Trophoblast cell (in vitro differentiated cells and primary cell): Measurements from ENCODE around the gene MAPK4.

Source experiments
- DNase-seq, 2 donors: peaks; one replicate each; pipeline ENCODE4 v3.0.0-alpha.2; 2016
- H2AFZ ChIP-seq: 2 replicates; pipeline ENCODE4 v1.6.1; 2013; ENCODE audit warnings: low read length, moderate library complexity, mild to moderate bottlenecking; ENCODE audit not compliant: insufficient read depth, poor library complexity
- H2AK5ac ChIP-seq: 2 replicates; pipeline ENCODE4 v1.6.1; 2013; ENCODE audit warnings: mild to moderate bottlenecking, low read length
- H2BK120ac ChIP-seq: 2 replicates; pipeline ENCODE4 v1.6.1; 2013; ENCODE audit warnings: low read length, mild to moderate bottlenecking, moderate library complexity; ENCODE audit not compliant: insufficient read depth, poor library complexity
- H2BK12ac ChIP-seq: 2 replicates; pipeline ENCODE4 v1.6.1; 2013; ENCODE audit warnings: mild to moderate bottlenecking, low read length, moderate library complexity
- H2BK5ac ChIP-seq: 2 replicates; pipeline ENCODE4 v1.6.1; 2013; ENCODE audit warnings: low read length, low read depth, moderate library complexity, mild to moderate bottlenecking; ENCODE audit not compliant: poor library complexity
- H3K14ac ChIP-seq: 2 replicates; pipeline ENCODE4 v1.6.1; 2013; ENCODE audit warnings: mild to moderate bottlenecking, low read length
- H3K18ac ChIP-seq: 2 replicates; pipeline ENCODE4 v1.6.1; 2013; ENCODE audit warnings: mild to moderate bottlenecking, low read length
- H3K23ac ChIP-seq: 2 replicates; pipeline ENCODE4 v1.6.1; 2013; ENCODE audit warnings: low read length
- H3K27ac ChIP-seq: 2 replicates; pipeline ENCODE4 v1.5.1; 2013; ENCODE audit warnings: low read depth, mild to moderate bottlenecking, inconsistent platforms, low read length, moderate library complexity
- H3K27me3 ChIP-seq: 2 replicates; pipeline ENCODE4 v1.6.1; 2013; ENCODE audit warnings: inconsistent platforms, mild to moderate bottlenecking, low read length, moderate library complexity; ENCODE audit not compliant: insufficient read depth
- H3K36me3 ChIP-seq, 2 experiments: 1 replicate in 1 of 2; 2 replicates in 1 of 2; pipeline ENCODE4 v1.6.1; 2013; ENCODE audit warnings: low read length in 2 of 2, mild to moderate bottlenecking in 2 of 2, moderate library complexity in 1 of 2; ENCODE audit not compliant: insufficient read depth in 2 of 2, control insufficient read depth in 1 of 2
- H3K4ac ChIP-seq: 2 replicates; pipeline ENCODE4 v1.6.1; 2013; ENCODE audit warnings: low read depth, mild to moderate bottlenecking, low read length, moderate library complexity
- H3K4me1 ChIP-seq, 2 experiments: 1 replicate in 1 of 2; 2 replicates in 1 of 2; pipeline ENCODE4 v1.6.1; 2013; ENCODE audit warnings: low read length in 2 of 2, mild to moderate bottlenecking in 2 of 2, moderate library complexity in 1 of 2; ENCODE audit not compliant: insufficient read depth in 2 of 2, control insufficient read depth in 1 of 2
- H3K4me2 ChIP-seq: 2 replicates; pipeline ENCODE4 v1.6.1; 2013; ENCODE audit warnings: inconsistent platforms, mild to moderate bottlenecking, low read length, moderate library complexity
- H3K4me3 ChIP-seq: 2 replicates; pipeline ENCODE4 v1.5.1; 2013; ENCODE audit warnings: mild to moderate bottlenecking, low read depth, low read length, inconsistent platforms
- H3K79me1 ChIP-seq: one replicate; pipeline ENCODE4 v1.6.1; 2013; ENCODE audit warnings: low read length
- H3K79me2 ChIP-seq: 2 replicates; pipeline ENCODE4 v1.6.1; 2013; ENCODE audit warnings: low read length, mild to moderate bottlenecking; ENCODE audit not compliant: control insufficient read depth, insufficient read depth, poor library complexity
- H3K9ac ChIP-seq: 2 replicates; pipeline ENCODE4 v1.6.1; 2013; ENCODE audit warnings: mild to moderate bottlenecking, low read length
- H3K9me3 ChIP-seq: 2 replicates; pipeline ENCODE4 v1.6.1; 2013; ENCODE audit warnings: low read depth, mild to moderate bottlenecking, control low read depth, inconsistent platforms, low read length; ENCODE audit not compliant: insufficient read depth
- H4K12ac ChIP-seq: 2 replicates; pipeline ENCODE4 v1.6.1; 2013; ENCODE audit warnings: low read depth, mild to moderate bottlenecking, low read length, moderate library complexity
- H4K8ac ChIP-seq: 2 replicates; pipeline ENCODE4 v1.6.1; 2013; ENCODE audit warnings: low read depth, mild to moderate bottlenecking, low read length, moderate library complexity
- H4K91ac ChIP-seq: one replicate; pipeline ENCODE4 v1.6.1; 2013; ENCODE audit warnings: low read depth, mild to moderate bottlenecking, low read length, moderate library complexity
- WGBS: extraction: QIAGEN DNeasy Blood & Tissue Kit; methylation state at CpG from one replicate; pipeline ENCODE4 v1.1.7; 2013; ENCODE audit warnings: missing lambda C conversion rate; ENCODE audit not compliant: insufficient read length, insufficient coverage; ENCODE audit errors: extremely low coverage; 5-methylcytosine and 5-hydroxymethylcytosine counted together

The MAPK4 gene

GRCh38 chr18:50636366-50637057 is 76.6 kb downstream of the MAPK4 start:
- no CpG with 5 or more reads among the region's 8 CpGs for WGBS
- Histone ChIP-seq H3K27me3 (no peaks in the 10 kb centered on the region), H2BK120ac (no peak overlapping the region)

GRCh38 chr18:50638016-50638883 is 78.4 kb downstream of the MAPK4 start:
- Histone ChIP-seq H3K79me2 (no peaks in the 10 kb centered on the region), H4K12ac (no peak overlapping the region), H3K18ac (no peak overlapping the region), H3K4me1 (peaks cover 0 to 2% of the 10 kb centered on the region in 2 experiments), H3K36me3 (no peaks in the 10 kb centered on the region), H4K91ac (no peak overlapping the region), H4K8ac (no peak overlapping the region), H2AFZ (no peak overlapping the region), H3K27me3 (no peaks in the 10 kb centered on the region), H3K4ac (no peak overlapping the region), H3K9ac (no peak overlapping the region), H2BK120ac (no peak overlapping the region), H3K23ac (no peak overlapping the region), H3K27ac (no peak overlapping the region), H3K4me3 (no peak overlapping the region), H2BK12ac (no peak overlapping the region), H2BK5ac (no peak overlapping the region), H2AK5ac (no peak overlapping the region), H3K14ac (no peak overlapping the region), H3K79me1 (no peaks in the 10 kb centered on the region), H3K4me2 (no peak overlapping the region), H3K9me3 (no peaks in the 10 kb centered on the region)
- DNase-seq, result no peak
- no CpG with 5 or more reads among the region's 10 CpGs for WGBS

More at GRCh38 chr18:50636366-50637057, 76.6 kb downstream of the MAPK4 start:
- no peak overlapping the region for H3K4me3 ChIP-seq
- no peak overlapping the region for H3K14ac ChIP-seq
- no peaks in the 10 kb centered on the region for H3K9me3 ChIP-seq
- no peaks in the 10 kb centered on the region for H3K36me3 ChIP-seq
- no peak overlapping the region for H2AFZ ChIP-seq
- no peak for DNase-seq
- no peak overlapping the region for H3K27ac ChIP-seq
- peaks cover 8 to 10% of the 10 kb centered on the region in 2 experiments for H3K4me1 ChIP-seq
- H2BK12ac ChIP-seq, result no peak overlapping the region
- H3K18ac ChIP-seq, result no peak overlapping the region
- no peaks in the 10 kb centered on the region for H3K79me2 ChIP-seq
- H2BK5ac ChIP-seq, result no peak overlapping the region
- no peak overlapping the region for H4K91ac ChIP-seq
- no peak overlapping the region for H4K12ac ChIP-seq
- H3K4me2 ChIP-seq, result no peak overlapping the region
- H2AK5ac ChIP-seq, result no peak overlapping the region
- no peaks in the 10 kb centered on the region for H3K79me1 ChIP-seq
- H3K23ac ChIP-seq, result no peak overlapping the region
- no peak overlapping the region for H3K9ac ChIP-seq
- H3K4ac ChIP-seq, result no peak overlapping the region
- H4K8ac ChIP-seq, result no peak overlapping the region

- WGBS, result no CpG with 5 or more reads among the region's 1 CpG
- no peak overlapping the region for H3K27ac ChIP-seq
Measured at GRCh38 chr18:50638884-50639420, 79.1 kb downstream of the MAPK4 start.

GRCh38 chr18:50639711-50640110 is 79.8 kb downstream of the MAPK4 start:
- Histone ChIP-seq H3K9ac (no peak overlapping the region), H3K4ac (no peak overlapping the region), H3K36me3 (no peaks in the 10 kb centered on the region), H4K8ac (no peak overlapping the region), H3K23ac (no peak overlapping the region), H4K12ac (no peak overlapping the region), H3K14ac (no peak overlapping the region), H2AK5ac (no peak overlapping the region), H2BK12ac (no peak overlapping the region), H4K91ac (no peak overlapping the region), H3K9me3 (no peaks in the 10 kb centered on the region), H3K79me1 (no peaks in the 10 kb centered on the region), H2AFZ (no peak overlapping the region), H3K79me2 (no peaks in the 10 kb centered on the region), H2BK5ac (no peak overlapping the region), H2BK120ac (no peak overlapping the region), H3K4me1 (no peaks in the 10 kb centered on the region), H3K4me2 (no peak overlapping the region), H3K18ac (no peak overlapping the region), H3K27me3 (no peaks in the 10 kb centered on the region), H3K4me3 (no peak overlapping the region), H3K27ac (no peak overlapping the region)
- DNase-seq, result no peak
- WGBS, result no CpG with 5 or more reads among the region's 4 CpGs

More at GRCh38 chr18:50638884-50639420, 79.1 kb downstream of the MAPK4 start:
- no peaks in the 10 kb centered on the region for H3K36me3 ChIP-seq
- no peaks in the 10 kb centered on the region for H3K79me2 ChIP-seq
- no peak overlapping the region for H2AFZ ChIP-seq
- H3K27me3 ChIP-seq, result no peaks in the 10 kb centered on the region
- H2BK5ac ChIP-seq, result no peak overlapping the region
- DNase-seq, result no peak
- no peak overlapping the region for H3K23ac ChIP-seq
- H2BK12ac ChIP-seq, result no peak overlapping the region
- no peak overlapping the region for H3K4me2 ChIP-seq
- no peaks in the 10 kb centered on the region for H3K79me1 ChIP-seq
- H4K8ac ChIP-seq, result no peak overlapping the region
- H4K91ac ChIP-seq, result no peak overlapping the region
- H3K18ac ChIP-seq, result no peak overlapping the region
- H3K14ac ChIP-seq, result no peak overlapping the region
- no peak overlapping the region for H3K9ac ChIP-seq
- H2AK5ac ChIP-seq, result no peak overlapping the region
- no peak overlapping the region for H2BK120ac ChIP-seq
- H3K4ac ChIP-seq, result no peak overlapping the region
- H4K12ac ChIP-seq, result no peak overlapping the region
- no peak overlapping the region for H3K4me3 ChIP-seq
- no peaks in the 10 kb centered on the region for H3K9me3 ChIP-seq
- H3K4me1 ChIP-seq, result no peaks in the 10 kb centered on the region
